Hepatic stellate cell (primary cell): ENCODE measurements around the gene CEP295NL.
"Not testable (repeated sequence)": the region's sequence is repeated elsewhere in the genome, so short reads cannot be mapped to it uniquely, and the experiment has no call there.

Source experiments
- DNase-seq: peaks from one replicate; pipeline ENCODE4 v3.0.0; 2011; ENCODE audit warnings: low spot score

CEP295NL gene

DNA sequence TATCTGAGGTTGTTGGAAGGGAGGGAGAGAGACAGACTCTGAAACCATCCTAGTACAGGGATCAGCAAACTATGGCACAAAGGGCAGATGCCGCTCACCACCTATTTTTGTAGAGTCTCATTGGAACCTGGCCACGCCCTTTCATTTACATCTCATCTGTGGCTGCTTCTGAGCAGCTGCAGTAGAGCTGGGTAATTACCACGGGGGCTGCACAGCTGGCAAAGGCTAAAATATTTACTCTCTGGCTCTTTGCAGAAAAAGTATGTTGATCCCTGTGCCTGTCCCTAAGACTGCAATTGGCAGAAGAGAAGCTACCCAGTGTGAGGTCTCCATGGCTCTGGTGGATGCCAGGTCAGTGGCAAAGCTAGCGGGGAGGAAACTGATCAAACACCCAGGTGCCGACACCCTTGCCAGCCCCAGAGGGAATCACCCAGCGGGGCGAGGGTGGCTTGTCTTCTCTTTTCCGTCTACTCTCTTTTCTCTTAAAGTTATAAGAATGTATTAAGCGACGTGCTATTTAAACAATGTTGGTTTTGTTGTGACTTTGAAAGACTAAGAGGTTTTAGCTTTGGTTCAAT, 14.0 kb downstream of the CEP295NL start:
- no peak for DNase-seq

DNA sequence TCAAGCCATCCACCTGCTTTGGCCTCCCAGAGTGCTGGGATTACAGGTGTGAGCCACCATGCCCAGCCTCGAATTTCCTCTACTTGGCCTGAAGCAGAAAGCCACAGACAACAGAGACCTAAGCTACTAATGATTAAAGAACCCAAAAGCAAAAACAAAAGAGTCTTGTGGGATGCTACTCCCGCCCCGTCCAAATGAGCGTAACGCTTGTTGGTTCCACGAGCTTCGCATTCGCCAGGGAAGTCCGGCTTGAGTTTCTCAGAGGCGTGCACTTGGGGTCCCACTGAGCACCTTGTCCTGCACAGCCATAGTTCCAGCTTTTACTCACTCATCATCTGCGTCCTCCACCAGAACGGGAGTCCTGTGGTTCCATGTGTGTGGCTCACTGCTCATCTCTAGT, 16.0 kb downstream of the CEP295NL start:
- DNase-seq = no peak

- DNase-seq = no peak
Observed at GRCh38 chr17:78885956-78886355, 17.0 kb downstream of the CEP295NL start.

DNA sequence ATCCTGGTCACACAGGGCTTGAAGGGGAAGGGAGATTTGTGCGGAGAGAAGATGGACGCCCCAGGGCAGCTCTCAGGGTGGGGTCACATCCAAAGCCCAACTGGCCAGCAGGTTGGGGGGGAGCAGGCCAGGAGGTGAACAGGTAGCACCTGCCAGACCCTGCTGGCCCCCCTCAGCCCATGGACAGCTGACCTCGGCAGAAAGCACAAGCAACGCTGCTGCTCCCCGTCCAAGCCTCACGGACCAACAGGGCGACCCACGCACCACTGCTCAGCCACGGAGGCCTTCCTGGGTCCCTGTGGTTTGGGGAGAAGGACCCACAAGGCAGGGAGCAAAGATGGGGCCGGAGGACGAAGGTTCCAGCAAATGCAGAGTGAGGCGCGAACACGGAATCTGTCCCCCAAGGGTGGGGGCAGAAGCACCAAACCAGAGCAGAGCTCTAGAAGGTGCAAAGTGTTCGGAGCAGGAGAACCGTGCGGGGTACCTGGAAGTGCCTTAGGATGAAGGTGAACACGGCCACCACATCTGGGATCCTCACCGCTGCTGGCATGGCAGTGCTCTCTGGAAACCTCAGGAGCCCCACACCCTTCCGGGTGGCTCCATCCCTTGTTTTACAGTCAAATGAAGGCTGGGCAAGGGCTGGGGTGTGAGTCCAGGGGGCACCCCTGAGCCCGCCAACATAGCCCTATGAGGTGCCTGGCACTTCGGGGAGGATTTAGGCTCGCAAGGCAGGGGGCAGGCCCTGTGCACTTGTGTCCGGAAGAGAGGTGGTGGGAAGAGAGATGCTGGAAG, 17.9 kb downstream of the CEP295NL start:
- no peak for DNase-seq

- DNase-seq = peak; percentile 55
Observed at GRCh38 chr17:78884148-78884825, 18.7 kb downstream of the CEP295NL start.

DNA sequence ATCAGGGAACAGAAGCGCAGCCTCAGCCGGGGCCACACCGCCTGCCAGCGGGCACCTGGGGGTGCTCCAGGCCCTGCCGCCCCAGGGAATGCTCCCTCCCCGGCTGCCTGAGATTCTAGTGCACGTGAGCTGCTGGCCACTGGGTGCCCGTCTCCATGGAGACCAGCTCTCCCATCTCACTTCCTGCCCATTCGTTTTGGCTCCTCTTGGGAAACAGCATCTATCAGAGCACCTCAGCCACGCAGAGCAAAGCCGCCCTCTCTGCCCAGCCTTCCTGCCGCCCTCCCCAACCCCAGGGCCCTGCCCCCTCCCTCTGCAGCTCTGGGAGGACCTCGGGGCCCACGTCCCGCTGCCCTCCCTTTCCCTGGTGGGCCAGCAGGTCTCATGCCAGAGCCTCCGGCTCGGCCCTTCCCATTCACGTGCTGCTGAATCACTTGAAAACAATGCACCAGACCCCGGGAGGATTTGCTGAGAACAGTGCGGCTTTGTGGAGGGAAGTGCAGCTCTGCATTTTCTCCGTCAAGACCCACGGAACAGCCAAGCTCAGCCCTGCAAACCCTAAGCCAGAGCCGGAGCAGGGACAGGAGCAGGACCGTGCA, 19.4 kb downstream of the CEP295NL start:
- peak; percentile 98 for DNase-seq

DNA sequence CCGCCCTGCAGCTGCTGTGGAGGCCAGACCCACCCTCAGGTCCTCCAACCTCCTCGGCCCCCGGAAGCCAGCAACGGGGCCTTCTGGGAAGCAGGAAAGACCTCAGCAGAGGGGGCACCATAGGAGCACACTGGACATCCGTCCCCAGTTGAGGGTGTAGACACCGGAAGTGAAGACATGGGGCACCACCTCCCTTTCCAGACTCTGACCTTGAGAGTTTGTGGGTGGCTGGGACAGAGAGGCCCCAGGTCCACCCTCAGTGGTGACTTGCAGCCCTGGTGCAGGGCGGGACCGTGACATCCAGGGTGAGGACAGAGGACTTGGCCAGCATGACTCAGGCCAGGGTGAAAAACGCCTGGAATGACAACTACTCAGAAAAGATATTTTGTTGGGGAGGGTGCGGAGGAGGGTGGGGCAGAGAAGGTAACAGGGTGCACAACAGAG, 19.9 kb downstream of the CEP295NL start:
- peak; percentile 97 for DNase-seq

DNA sequence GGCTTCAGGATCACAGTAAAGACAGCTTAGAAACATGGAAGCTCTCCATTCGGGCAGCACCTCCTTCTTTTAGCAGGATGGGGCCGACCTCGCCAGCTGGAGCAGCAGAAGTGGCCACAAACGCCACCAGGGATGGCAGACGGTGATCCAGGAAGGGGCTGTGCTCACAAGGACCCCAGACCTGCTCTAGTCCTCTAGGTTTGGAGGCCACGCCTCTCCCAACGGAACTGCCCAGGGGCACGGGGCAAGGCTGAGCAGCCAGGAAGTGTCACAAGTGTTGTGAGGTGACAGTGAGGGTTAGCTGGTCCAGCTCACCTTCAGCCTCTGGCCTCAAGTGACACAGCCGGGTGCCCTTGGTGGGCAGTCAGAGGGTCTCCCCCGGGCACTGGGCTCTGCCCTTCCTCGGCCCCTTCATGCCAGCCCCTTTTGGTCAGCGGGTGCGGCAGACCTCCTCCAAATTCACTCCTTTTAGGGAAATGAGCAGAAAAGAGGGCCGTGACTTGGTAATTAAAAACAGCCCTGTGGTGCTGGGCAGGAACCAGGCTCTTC, 20.4 kb downstream of the CEP295NL start:
- DNase-seq = no peak

GRCh38 chr17:78879635-78880186, 23.3 kb downstream of the CEP295NL start:
- peak; percentile 92 for DNase-seq

- no peak for DNase-seq
Observed at GRCh38 chr17:78878871-78879527, 24.0 kb downstream of the CEP295NL start.

DNA sequence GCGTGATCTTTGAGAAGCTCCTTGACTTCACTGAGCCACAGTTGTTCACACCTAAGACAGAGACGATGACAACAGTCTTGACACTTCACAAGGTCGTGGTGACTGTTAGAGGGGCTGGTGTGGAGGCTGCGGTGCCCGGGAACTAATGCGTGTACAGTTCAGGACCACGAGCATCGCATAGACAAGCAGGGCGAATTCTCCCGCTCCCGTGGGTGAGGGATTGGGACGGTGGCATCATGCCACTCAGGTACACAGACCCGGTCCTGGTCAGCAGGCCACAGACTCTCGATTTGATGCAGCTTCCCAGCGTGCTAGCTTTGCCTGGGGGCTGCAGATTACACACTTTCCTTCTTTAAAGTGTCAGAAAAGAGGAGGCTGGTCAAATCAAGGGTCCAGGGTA, 24.7 kb downstream of the CEP295NL start:
- no peak for DNase-seq

DNA sequence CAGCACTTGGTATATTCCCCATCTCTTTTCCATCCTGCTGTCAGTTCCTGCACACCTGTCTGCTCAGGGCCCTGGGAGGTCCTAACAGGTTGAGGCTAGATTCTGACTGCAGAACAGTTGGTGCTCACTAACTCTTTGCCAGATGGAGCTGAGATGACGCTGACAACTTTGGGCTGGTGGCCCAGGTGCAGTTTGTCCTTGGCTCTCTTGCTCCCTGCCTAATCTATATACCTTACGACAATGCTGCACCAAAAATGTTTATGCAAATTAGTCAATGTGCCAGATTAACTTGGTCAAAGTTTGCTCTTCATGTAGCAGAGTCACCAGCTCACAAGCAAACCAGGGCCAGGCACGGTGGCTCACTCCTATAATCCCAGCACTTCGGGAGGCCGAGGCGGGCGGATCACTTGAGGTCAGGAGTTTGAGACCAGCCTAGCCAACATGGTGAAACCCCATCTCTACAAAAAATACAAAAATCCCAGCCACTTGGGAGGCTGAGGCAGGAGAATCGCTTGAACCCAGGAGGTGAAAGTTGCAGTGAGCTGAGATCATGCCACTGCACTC, 26.0 kb downstream of the CEP295NL start:
- DNase-seq = not testable (repeated sequence)

GRCh38 chr17:78876094-78876597, 26.9 kb downstream of the CEP295NL start:
- DNase-seq = no peak

GRCh38 chr17:78875363-78876093, 27.5 kb downstream of the CEP295NL start:
- DNase-seq = no peak

GRCh38 chr17:78873519-78874340, 29.3 kb downstream of the CEP295NL start:
- no peak for DNase-seq

DNA sequence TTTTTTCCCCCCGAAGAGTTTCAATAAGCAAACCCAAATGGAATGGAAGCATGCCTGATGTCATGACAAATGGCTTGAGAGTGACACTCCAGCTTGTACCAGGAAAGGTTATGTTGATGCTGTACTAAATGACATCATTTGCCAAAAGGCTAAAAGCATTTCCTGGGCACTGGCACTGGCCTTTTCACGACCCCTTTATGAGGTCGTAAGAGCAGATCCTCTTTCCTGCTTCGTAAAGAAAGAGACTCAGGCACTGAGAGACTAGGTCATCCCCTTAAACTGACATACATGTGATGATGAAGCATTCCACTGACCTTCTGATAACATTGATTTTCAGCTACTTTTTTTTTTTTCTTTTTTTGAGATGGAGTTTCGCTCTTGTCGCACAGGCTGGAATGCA, 30.5 kb downstream of the CEP295NL start:
- DNase-seq = no peak

DNA sequence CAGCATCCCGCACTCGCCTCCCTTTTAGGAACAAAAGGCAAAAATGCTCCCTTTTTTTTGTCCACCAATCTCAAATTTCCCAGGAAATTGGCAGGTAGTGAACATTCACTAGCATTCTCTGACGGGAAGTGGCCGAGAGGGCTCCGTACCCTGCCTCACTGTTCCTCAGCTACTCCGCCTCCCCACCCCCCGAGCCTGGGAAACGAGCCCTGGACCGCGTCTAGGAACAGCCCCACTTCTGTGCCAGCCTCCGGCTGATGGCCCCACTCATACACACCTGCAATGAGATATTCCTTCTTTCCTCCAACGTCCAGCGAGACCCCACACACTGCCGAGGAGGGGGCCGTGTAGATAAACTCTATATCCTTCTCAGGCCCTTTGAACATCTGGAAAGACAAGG, 32.4 kb downstream of the CEP295NL start:
- DNase-seq = no peak

DNA sequence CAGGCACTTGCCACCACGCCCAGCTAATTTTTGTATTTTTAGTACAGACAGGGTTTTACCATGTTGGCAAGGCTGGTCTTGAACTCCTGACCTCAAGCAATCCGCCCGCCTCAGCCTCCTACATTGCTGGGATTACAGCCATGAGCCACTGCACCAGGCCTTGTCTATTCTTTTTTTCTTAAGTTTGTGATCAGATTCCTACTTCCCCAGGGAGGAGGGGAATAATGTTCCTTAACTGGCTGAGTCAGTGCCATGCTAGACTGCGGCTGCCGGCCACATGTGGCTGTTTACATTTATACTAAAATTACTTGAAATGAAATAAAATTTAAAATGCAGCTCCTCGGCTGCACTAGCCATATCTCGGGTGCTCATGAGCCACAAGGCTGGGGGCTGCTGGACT, 34.6 kb downstream of the CEP295NL start:
- peak; percentile 66 for DNase-seq

GRCh38 chr17:78867046-78867445, 36.0 kb downstream of the CEP295NL start:
- DNase-seq = not testable (repeated sequence)
